H1 (cell line): ENCODE data around the gene MYLK. TPM values are rescaled to one million over a fixed set of nuclear protein-coding genes. Genes with fewer than 3 reads are reported as not detected.

Experiments used
- CTCF ChIA-PET: fragments of 300-600 bp; sonication (Branson Sonifier 250); formaldehyde crosslinking; loops from one replicate; lab custom pipeline; 2021; ENCODE audit not compliant: partially characterized antibody; lab: Charles Lee
- POLR2A ChIA-PET: fragments of 300-600 bp; sonication (Branson Sonifier 250); formaldehyde crosslinking; loops from one replicate; lab custom pipeline; 2021; ENCODE audit warnings: inconsistent platforms; ENCODE audit not compliant: partially characterized antibody; lab: Charles Lee
- DNase-seq, 2 experiments: peaks; one replicate each; pipeline versions ENCODE4 v3.0.0 to v3.0.0-alpha.2; 2010 to 2022; ENCODE audit warnings: low spot score in 2 of 2, low read depth in 1 of 2, mixed read lengths in 1 of 2
- FAIRE-seq: peaks from 2 replicates; lab custom pipeline; 2011; peaks lifted over from hg19 to GRCh38; lab: Jason Lieb, UNC
- H2AFZ ChIP-seq: 2 replicates; pipeline ENCODE4 v1.8.1; 2012; ENCODE audit warnings: low read length, inconsistent platforms
- H2AK5ac ChIP-seq: 2 replicates; pipeline ENCODE4 v1.6.1; 2013; ENCODE audit warnings: low read depth, low read length
- H2BK120ac ChIP-seq: replicated peaks from 2 replicates; pipeline ENCODE3; 2013; ENCODE audit warnings: low read depth, low read length, inconsistent platforms
- H2BK12ac ChIP-seq: 2 replicates; pipeline ENCODE4 v1.6.1; 2013; ENCODE audit warnings: low read depth, low read length
- H2BK15ac ChIP-seq: 2 replicates; pipeline ENCODE4 v1.6.1; 2013; ENCODE audit warnings: low read length
- H2BK20ac ChIP-seq: 2 replicates; pipeline ENCODE4 v1.6.1; 2013; ENCODE audit warnings: low read length
- H2BK5ac ChIP-seq: 2 replicates; pipeline ENCODE4 v1.6.1; 2013; ENCODE audit warnings: low read depth, low read length
- H3K14ac ChIP-seq: 2 replicates; pipeline ENCODE4 v1.6.1; 2013; ENCODE audit warnings: inconsistent platforms; ENCODE audit not compliant: insufficient read length
- H3K18ac ChIP-seq: 2 replicates; pipeline ENCODE4 v1.6.1; 2013; ENCODE audit warnings: low read length; ENCODE audit errors: extremely low read depth
- H3K23ac ChIP-seq: 2 replicates; pipeline ENCODE4 v1.6.1; 2013; ENCODE audit warnings: inconsistent platforms; ENCODE audit not compliant: insufficient read length
- H3K23me2 ChIP-seq: 2 replicates; pipeline ENCODE4 v1.6.1; 2013; ENCODE audit warnings: low read depth, low read length
- H3K27ac ChIP-seq: 2 replicates; pipeline ENCODE4 v1.6.1; 2011; ENCODE audit warnings: low read depth, low read length, inconsistent platforms
- H3K27me3 ChIP-seq, 4 experiments: replicated peaks in 1 of 4; 1 replicate in 1 of 4; 2 replicates in 3 of 4; pipeline versions ENCODE4 v1.6.1 to v1.8.1; 2011 to 2013; ENCODE audit warnings: low read length in 3 of 4, mild to moderate bottlenecking in 3 of 4, inconsistent platforms in 2 of 4, mixed read lengths in 2 of 4, moderate library complexity in 1 of 4; ENCODE audit not compliant: control insufficient read depth in 3 of 4, insufficient read depth in 3 of 4; ENCODE audit errors: extremely low read depth in 1 of 4
- H3K36me3 ChIP-seq, 4 experiments: 2 replicates each; pipeline versions ENCODE4 v1.6.1 to v1.8.1; 2011 to 2013; ENCODE audit warnings: mild to moderate bottlenecking in 4 of 4, low read length in 3 of 4, moderate library complexity in 2 of 4, control low read depth in 1 of 4, inconsistent platforms in 1 of 4; ENCODE audit not compliant: insufficient read depth in 4 of 4, control insufficient read depth in 2 of 4
- H3K4ac ChIP-seq: replicated peaks from 2 replicates; pipeline ENCODE3; 2013; ENCODE audit warnings: low read length, low read depth, mixed read lengths, inconsistent platforms; ENCODE audit not compliant: insufficient read length
- H3K4me1 ChIP-seq, 4 experiments: replicated peaks in 1 of 4; 1 replicate in 1 of 4; 2 replicates in 3 of 4; pipeline versions ENCODE4 v1.6.1 to v1.8.1; 2011 to 2013; ENCODE audit warnings: low read length in 3 of 4, inconsistent platforms in 2 of 4, mixed read lengths in 1 of 4; ENCODE audit not compliant: insufficient read depth in 4 of 4, control insufficient read depth in 3 of 4
- H3K4me2 ChIP-seq, 2 experiments: 2 replicates each; pipeline versions ENCODE4 v1.6.1 to v1.8.1; 2011 to 2013; ENCODE audit warnings: low read depth in 2 of 2, low read length in 2 of 2, control low read depth in 1 of 2, inconsistent platforms in 1 of 2, mild to moderate bottlenecking in 1 of 2; ENCODE audit not compliant: insufficient read depth in 1 of 2
- H3K4me3 ChIP-seq, 4 experiments: fragments of 200-600, 300-600 bp in 1 of 4; sonication (generic), shearing (Covaris generic), sonication (Bioruptor Twin) in 1 of 4; 2 replicates each; pipeline versions ENCODE4 v1.5.1 to v1.8.1; 2011 to 2016; ENCODE audit warnings: low read length in 4 of 4, low read depth in 3 of 4, control low read depth in 2 of 4, inconsistent platforms in 2 of 4, mild to moderate bottlenecking in 2 of 4, mixed read lengths in 1 of 4, moderate library complexity in 1 of 4; ENCODE audit not compliant: insufficient read depth in 2 of 4; ENCODE audit errors: extremely low read depth in 1 of 4
- H3K56ac ChIP-seq: replicated peaks from 2 replicates; pipeline ENCODE3; 2013; ENCODE audit warnings: low read depth, mild to moderate bottlenecking, mixed read lengths, low read length, inconsistent platforms; ENCODE audit not compliant: insufficient read length
- H3K79me1 ChIP-seq: 2 replicates; pipeline ENCODE4 v1.6.1; 2013; ENCODE audit warnings: low read depth, low read length, control low read depth
- H3K79me2 ChIP-seq, 2 experiments: 2 replicates each; pipeline versions ENCODE4 v1.6.1 to v1.8.1; 2012 to 2013; ENCODE audit warnings: low read length in 2 of 2, mild to moderate bottlenecking in 2 of 2, inconsistent platforms in 1 of 2; ENCODE audit not compliant: insufficient read depth in 2 of 2, control insufficient read depth in 1 of 2
- H3K9ac ChIP-seq, 4 experiments: replicated peaks in 1 of 4; 1 replicate in 1 of 4; 2 replicates in 3 of 4; pipeline versions ENCODE4 v1.6.1 to v1.8.1; 2011 to 2013; ENCODE audit warnings: low read depth in 3 of 4, low read length in 3 of 4, control low read depth in 2 of 4, mild to moderate bottlenecking in 2 of 4, moderate library complexity in 2 of 4, inconsistent platforms in 1 of 4; ENCODE audit errors: extremely low read depth in 1 of 4
- H3K9me3 ChIP-seq, 2 experiments: 2 replicates each; pipeline versions ENCODE4 v1.6.1 to v1.8.1; 2012 to 2013; ENCODE audit warnings: mild to moderate bottlenecking in 2 of 2, moderate library complexity in 2 of 2, control low read depth in 1 of 2, inconsistent platforms in 1 of 2, low read depth in 1 of 2, low read length in 1 of 2, mixed read lengths in 1 of 2; ENCODE audit not compliant: insufficient read depth in 2 of 2
- H4K20me1 ChIP-seq, 2 experiments: replicated peaks in 1 of 2; 2 replicates each; pipeline versions ENCODE3 to v1.8.1; 2011 to 2013; ENCODE audit warnings: inconsistent platforms in 2 of 2, low read length in 2 of 2, mild to moderate bottlenecking in 1 of 2; ENCODE audit not compliant: insufficient read depth in 2 of 2, control insufficient read depth in 1 of 2
- H4K5ac ChIP-seq: 2 replicates; pipeline ENCODE4 v1.6.1; 2013; ENCODE audit warnings: low read length, low read depth, mixed read lengths, inconsistent platforms; ENCODE audit not compliant: insufficient read length
- H4K8ac ChIP-seq: 2 replicates; pipeline ENCODE4 v1.8.0; 2013; ENCODE audit warnings: mild to moderate bottlenecking, moderate library complexity, low read length, inconsistent platforms; ENCODE audit not compliant: insufficient read depth; ENCODE audit errors: extremely low read depth
- H4K91ac ChIP-seq: replicated peaks from 2 replicates; pipeline ENCODE3; 2013; ENCODE audit warnings: low read length, mixed read lengths, inconsistent platforms; ENCODE audit not compliant: insufficient read length
- GTF2F1 ChIP-seq: IDR thresholded peaks from 2 replicates; pipeline ENCODE4 v1.6.1; 2012; ENCODE audit warnings: low read depth, low read length, improper control_type of control experiment, borderline replicate concordance
- POU5F1 ChIP-seq: IDR thresholded peaks from 2 replicates; pipeline ENCODE4 v1.6.1; 2011; ENCODE audit warnings: low read depth, mild to moderate bottlenecking, low read length, moderate library complexity
- RAD21 ChIP-seq, 2 experiments: IDR thresholded peaks in 1 of 2; conservative IDR thresholded peaks in 1 of 2; 2 replicates each; pipeline ENCODE4 v1.6.1; 2011; ENCODE audit warnings: low read depth in 2 of 2, low read length in 2 of 2, improper control_type of control experiment in 1 of 2, inconsistent platforms in 1 of 2, mild to moderate bottlenecking in 1 of 2, moderate library complexity in 1 of 2
- WGBS, 2 experiments: shearing (Covaris generic) in 1 of 2; methylation state at CpG; one replicate each; pipeline versions ENCODE4 v1.1.6 to v1.1.7; 2013 to 2015; ENCODE audit warnings: low lambda C conversion rate in 2 of 2, mixed read lengths in 2 of 2, inconsistent platforms in 1 of 2, low coverage in 1 of 2, missing lambda C conversion rate in 1 of 2; ENCODE audit not compliant: insufficient replicate concordance in 2 of 2, insufficient coverage in 1 of 2, insufficient read length in 1 of 2; ENCODE audit errors: extremely low coverage in 1 of 2, missing lambda C conversion rate in 1 of 2; 5-methylcytosine and 5-hydroxymethylcytosine counted together
- polyA plus RNA-seq, 7 experiments: library from polyadenylated mRNA; depleted of rRNA in 3 of 7; stranded (reverse) in 5 of 7; unstranded in 2 of 7; fragments of >200 nt in 5 of 7; fragments of 200-250 nt in 2 of 7; gene quantifications; 1 replicate in 5 of 7; 2 replicates in 1 of 7; 4 replicates in 1 of 7; pipeline versions ENCODE4 v1.2.1 to v1.2.3, GENCODE V29; 2011 to 2013; ENCODE audit warnings: missing spikeins in 2 of 7, mixed read lengths in 2 of 7
- total RNA-seq: library from RNA; stranded (reverse); fragmentation: NEBNext Ultra II Directional; extraction: Animal tissue kit (Norgen Biotek cat#: 25700); gene quantifications from 2 replicates; pipeline ENCODE4 v1.2.1, GENCODE V29; 2021
- TF ChIP-seq, protein P1 (sequence below), 3 experiments: IDR thresholded peaks; 1 replicate in 2 of 3; 2 replicates in 1 of 3; pipeline versions ENCODE4 v1.5.1 to v1.6.1; 2011; ENCODE audit warnings: low read length in 3 of 3, mild to moderate bottlenecking in 3 of 3, inconsistent platforms in 2 of 3, low read depth in 1 of 3, moderate library complexity in 1 of 3; ENCODE audit not compliant: insufficient read depth in 1 of 3; ENCODE audit errors: control extremely low read depth in 1 of 3

Gene MYLK
- total and polyA plus RNA-seq, 2 of the 8 experiments (the other 6 are each of a cell fraction or from before 2014, with no cell fraction given): 11.6 to 21.3 TPM

DNA sequence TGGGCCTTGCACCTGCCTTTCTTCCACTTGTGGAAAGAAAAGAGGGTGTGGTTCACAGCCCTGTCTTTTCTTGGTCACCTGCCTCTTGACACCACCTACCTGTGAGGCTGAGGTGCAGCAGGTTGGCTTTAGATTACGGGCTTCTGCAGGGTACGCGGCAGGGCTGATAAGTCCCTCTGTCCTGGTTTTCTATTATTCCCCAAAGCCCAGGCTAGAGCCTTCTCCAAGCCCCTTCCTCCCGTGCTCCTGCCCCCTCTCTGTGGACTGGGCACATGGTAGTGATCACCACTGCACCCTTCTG, 254.4 kb downstream of the MYLK start:
- H3K27me3 ChIP-seq: no peaks in the 10 kb centered on the region
- no peaks in the 10 kb centered on the region for H3K9me3 ChIP-seq
- H4K20me1 ChIP-seq: no peaks in the 10 kb centered on the region
- H3K79me2 ChIP-seq: no peaks in the 10 kb centered on the region
- H3K27ac ChIP-seq: no peak overlapping the region
- no peak overlapping the region for H2AK5ac ChIP-seq
- DNase-seq (no peak), FAIRE-seq (peak; percentile 42)
- H3K23ac ChIP-seq: no peak overlapping the region
- H4K8ac ChIP-seq: no peak overlapping the region
- no peaks in the 10 kb centered on the region; the same call in 1 of the 2 replicates for H3K79me1 ChIP-seq
- H3K23me2 ChIP-seq: 0 out of 2 replicates have a peak, but pooled peaks cover 2% of the 10 kb centered on the region
- H2BK20ac ChIP-seq: no peak overlapping the region
- H3K4me1 ChIP-seq: peaks cover 0 to 10% (median 2%) of the 10 kb centered on the region in 4 experiments; a peak in 4 of 7 replicates
- H3K56ac ChIP-seq: no peak overlapping the region
- POLR2A ChIA-PET: no interaction called here
- no peak overlapping the region for H2BK12ac ChIP-seq
- WGBS, 2 experiments: 72% methylated on average over 4 of the region's 4 CpGs; no CpG with 5 or more reads in 1 of the 2 experiments
- H3K4me2 ChIP-seq: no peak overlapping the region
- no peak overlapping the region for H3K14ac ChIP-seq
- TF ChIP-seq GTF2F1: no peak
- TF ChIP-seq RAD21 (IDR thresholded peaks at IDR 0.05 in 1 of 2, conservative IDR thresholded peaks at IDR 0.05 in 1 of 2; ENCODE audit: low read depth in 2 of 2, low read length in 2 of 2): peak; percentile 25 to 47; a peak in 3 of 4 replicates
- TF ChIP-seq POU5F1: no peak
- TF ChIP-seq, protein P1, sequence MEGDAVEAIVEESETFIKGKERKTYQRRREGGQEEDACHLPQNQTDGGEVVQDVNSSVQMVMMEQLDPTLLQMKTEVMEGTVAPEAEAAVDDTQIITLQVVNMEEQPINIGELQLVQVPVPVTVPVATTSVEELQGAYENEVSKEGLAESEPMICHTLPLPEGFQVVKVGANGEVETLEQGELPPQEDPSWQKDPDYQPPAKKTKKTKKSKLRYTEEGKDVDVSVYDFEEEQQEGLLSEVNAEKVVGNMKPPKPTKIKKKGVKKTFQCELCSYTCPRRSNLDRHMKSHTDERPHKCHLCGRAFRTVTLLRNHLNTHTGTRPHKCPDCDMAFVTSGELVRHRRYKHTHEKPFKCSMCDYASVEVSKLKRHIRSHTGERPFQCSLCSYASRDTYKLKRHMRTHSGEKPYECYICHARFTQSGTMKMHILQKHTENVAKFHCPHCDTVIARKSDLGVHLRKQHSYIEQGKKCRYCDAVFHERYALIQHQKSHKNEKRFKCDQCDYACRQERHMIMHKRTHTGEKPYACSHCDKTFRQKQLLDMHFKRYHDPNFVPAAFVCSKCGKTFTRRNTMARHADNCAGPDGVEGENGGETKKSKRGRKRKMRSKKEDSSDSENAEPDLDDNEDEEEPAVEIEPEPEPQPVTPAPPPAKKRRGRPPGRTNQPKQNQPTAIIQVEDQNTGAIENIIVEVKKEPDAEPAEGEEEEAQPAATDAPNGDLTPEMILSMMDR (IDR thresholded peaks at IDR 0.05; ENCODE audit: control extremely low read depth in 1 of 3, insufficient read depth in 1 of 3, low read depth in 1 of 3, low read length in 3 of 3): peak; percentile 34 to 52 (median 51)
- CTCF ChIA-PET: interaction anchor here (1.0 to 5.1 kb wide), 4 partner anchors 11 to 37 kb away, joined by 3 to 50 read pairs (median 4); no protein-coding TSS in a partner anchor
- H3K4ac ChIP-seq: no peak overlapping the region
- no peak overlapping the region for H4K5ac ChIP-seq
- no peak overlapping the region for H2BK15ac ChIP-seq
- no peak overlapping the region for H2BK120ac ChIP-seq
- no peak overlapping the region for H3K9ac ChIP-seq
- H2AFZ ChIP-seq: no peak overlapping the region
- H2BK5ac ChIP-seq: no peak overlapping the region
- no peak overlapping the region for H3K4me3 ChIP-seq
- H3K18ac ChIP-seq: no peak overlapping the region
- no peak overlapping the region for H4K91ac ChIP-seq
- no peaks in the 10 kb centered on the region for H3K36me3 ChIP-seq
